ENCODE measurements around the gene ZNF503.

ZNF503 gene, protein sequence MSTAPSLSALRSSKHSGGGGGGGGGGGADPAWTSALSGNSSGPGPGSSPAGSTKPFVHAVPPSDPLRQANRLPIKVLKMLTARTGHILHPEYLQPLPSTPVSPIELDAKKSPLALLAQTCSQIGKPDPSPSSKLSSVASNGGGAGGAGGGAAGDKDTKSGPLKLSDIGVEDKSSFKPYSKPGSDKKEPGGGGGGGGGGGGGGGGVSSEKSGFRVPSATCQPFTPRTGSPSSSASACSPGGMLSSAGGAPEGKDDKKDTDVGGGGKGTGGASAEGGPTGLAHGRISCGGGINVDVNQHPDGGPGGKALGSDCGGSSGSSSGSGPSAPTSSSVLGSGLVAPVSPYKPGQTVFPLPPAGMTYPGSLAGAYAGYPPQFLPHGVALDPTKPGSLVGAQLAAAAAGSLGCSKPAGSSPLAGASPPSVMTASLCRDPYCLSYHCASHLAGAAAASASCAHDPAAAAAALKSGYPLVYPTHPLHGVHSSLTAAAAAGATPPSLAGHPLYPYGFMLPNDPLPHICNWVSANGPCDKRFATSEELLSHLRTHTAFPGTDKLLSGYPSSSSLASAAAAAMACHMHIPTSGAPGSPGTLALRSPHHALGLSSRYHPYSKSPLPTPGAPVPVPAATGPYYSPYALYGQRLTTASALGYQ

GRCh38 chr10:75401569-75402485 is at the start of gene ZNF503:
Gene ZNF503 (minus strand): TSS chr10:75401764. CDS start chr10:75401419, 345 bp downstream.
- no peak for TF ChIP-seq GATA3 (IDR thresholded peaks at IDR 0.05; ENCODE audit: low read depth, low read length)
- no peak; the same call in 1 of the 2 replicates for TF ChIP-seq GATA2 (IDR thresholded peaks at IDR 0.05; ENCODE audit: low read depth, low read length)

GRCh38 chr10:75450644-75451640 is 49.4 kb upstream of the ZNF503 start:
- TF ChIP-seq GATA3 (IDR thresholded peaks at IDR 0.05; ENCODE audit: low read depth, low read length) (no peak), GATA2 (IDR thresholded peaks at IDR 0.05; ENCODE audit: low read depth, low read length) (no peak)

DNA sequence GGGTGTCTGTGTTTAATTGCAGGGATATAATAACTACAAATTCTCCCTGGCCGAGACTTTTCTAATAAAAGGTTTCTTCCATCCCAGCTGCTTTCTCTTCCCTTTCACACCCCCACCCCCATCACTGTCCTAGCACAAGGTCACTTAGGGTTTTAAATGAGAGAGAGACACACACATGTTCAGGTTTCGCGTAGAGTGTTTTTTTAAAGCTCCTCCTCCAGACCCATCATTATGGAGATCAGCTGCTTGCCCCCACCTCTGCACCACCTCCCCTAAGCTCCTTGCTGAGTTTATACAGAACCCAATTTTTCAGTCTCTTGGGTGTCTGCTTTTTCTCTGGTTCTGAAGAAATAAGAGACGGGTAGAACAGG is 48.5 kb upstream of the ZNF503 start:
- TF ChIP-seq GATA3 (IDR thresholded peaks at IDR 0.05; ENCODE audit: low read depth, low read length) (no peak), GATA2 (IDR thresholded peaks at IDR 0.05; ENCODE audit: low read depth, low read length) (no peak)

GRCh38 chr10:75449382-75450074 is 48.0 kb upstream of the ZNF503 start:
- TF ChIP-seq GATA2 (IDR thresholded peaks at IDR 0.05; ENCODE audit: low read depth, low read length) (no peak), GATA3 (IDR thresholded peaks at IDR 0.05; ENCODE audit: low read depth, low read length) (no peak)

GRCh38 chr10:75448166-75448565 is 46.6 kb upstream of the ZNF503 start:
- TF ChIP-seq GATA2 (IDR thresholded peaks at IDR 0.05; ENCODE audit: low read depth, low read length) (no peak), GATA3 (IDR thresholded peaks at IDR 0.05; ENCODE audit: low read depth, low read length) (no peak)

DNA sequence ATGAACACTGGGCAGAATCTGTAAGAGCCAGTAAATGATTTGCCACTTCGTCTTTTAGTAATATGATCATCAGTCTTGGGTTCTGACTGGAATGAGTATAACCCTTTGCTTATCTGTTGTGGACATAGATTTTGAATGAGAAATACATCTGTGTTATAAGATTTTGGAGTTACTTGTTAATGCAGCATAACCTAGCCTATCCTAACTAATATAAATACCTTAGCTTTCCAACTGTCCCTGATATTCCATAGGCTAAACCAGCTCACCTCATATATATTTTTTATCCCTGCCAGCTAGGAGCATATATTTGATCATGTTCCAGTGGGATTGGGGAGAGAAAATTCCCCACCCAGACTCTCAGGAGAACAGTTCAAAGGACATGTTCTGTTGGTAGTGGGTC is 44.9 kb upstream of the ZNF503 start:
- TF ChIP-seq GATA2 (IDR thresholded peaks at IDR 0.05; ENCODE audit: low read depth, low read length) = no peak
- no peak for TF ChIP-seq GATA3 (IDR thresholded peaks at IDR 0.05; ENCODE audit: low read depth, low read length)

- TF ChIP-seq GATA3 (IDR thresholded peaks at IDR 0.05; ENCODE audit: low read depth, low read length) = no peak
- no peak for TF ChIP-seq GATA2 (IDR thresholded peaks at IDR 0.05; ENCODE audit: low read depth, low read length)
Measured at GRCh38 chr10:75444781-75445386, 43.3 kb upstream of the ZNF503 start.

GRCh38 chr10:75443362-75443761 is 41.8 kb upstream of the ZNF503 start:
- no peak for TF ChIP-seq GATA3 (IDR thresholded peaks at IDR 0.05; ENCODE audit: low read depth, low read length)
- TF ChIP-seq GATA2 (IDR thresholded peaks at IDR 0.05; ENCODE audit: low read depth, low read length) = no peak

DNA sequence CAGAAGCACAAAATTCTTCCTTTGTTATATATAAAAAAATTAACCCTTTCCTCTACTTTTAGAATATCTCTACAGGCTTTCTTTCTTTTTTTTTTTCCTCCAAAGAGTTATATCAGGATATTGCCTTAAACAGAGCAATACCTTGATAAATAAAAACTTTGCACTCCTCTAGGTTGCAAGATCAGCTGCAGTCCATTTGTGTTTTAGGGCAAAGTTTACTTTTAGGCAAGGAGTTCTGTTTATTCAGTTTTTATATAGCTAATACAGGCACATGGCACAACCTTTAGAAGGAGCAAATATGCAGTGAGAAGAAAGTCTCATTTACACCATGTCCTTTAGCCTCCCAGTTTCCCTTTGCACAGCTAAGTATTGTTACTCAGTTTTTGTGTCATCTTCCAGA is 40.1 kb upstream of the ZNF503 start:
- TF ChIP-seq GATA3 (IDR thresholded peaks at IDR 0.05; ENCODE audit: low read depth, low read length) = no peak
- no peak for TF ChIP-seq GATA2 (IDR thresholded peaks at IDR 0.05; ENCODE audit: low read depth, low read length)

- TF ChIP-seq GATA2 (IDR thresholded peaks at IDR 0.05; ENCODE audit: low read depth, low read length) = no peak
- no peak for TF ChIP-seq GATA3 (IDR thresholded peaks at IDR 0.05; ENCODE audit: low read depth, low read length)
Measured at GRCh38 chr10:75441196-75441595, 39.6 kb upstream of the ZNF503 start.

DNA sequence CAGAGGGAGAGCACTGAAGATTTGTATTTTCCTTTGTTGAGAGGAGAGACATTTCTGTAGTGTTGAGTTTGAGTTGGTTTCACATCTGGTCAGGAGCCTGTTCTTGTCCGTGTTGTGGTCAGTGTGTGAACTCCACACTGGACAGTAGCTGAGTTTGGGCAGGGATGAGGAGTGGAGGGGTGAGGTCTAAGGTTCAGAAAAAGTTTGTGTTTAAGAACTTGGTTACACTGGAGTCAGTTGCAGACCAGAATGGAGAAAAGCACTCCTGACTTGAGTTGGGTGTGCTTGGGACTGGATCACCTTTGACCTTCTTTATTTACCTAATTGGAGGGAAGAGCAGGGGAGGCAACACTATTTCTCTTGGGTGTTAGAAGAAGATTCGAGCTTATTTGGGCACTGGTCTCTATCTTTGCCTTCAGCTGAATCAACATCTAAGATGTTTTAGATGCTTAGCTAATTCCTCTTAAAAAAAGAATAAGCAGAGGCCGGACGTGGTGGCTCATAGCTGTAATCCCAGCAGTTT is 38.8 kb upstream of the ZNF503 start:
- TF ChIP-seq GATA2 (IDR thresholded peaks at IDR 0.05; ENCODE audit: low read depth, low read length) (no peak), GATA3 (IDR thresholded peaks at IDR 0.05; ENCODE audit: low read depth, low read length) (no peak)

- TF ChIP-seq GATA3 (IDR thresholded peaks at IDR 0.05; ENCODE audit: low read depth, low read length) = no peak
- TF ChIP-seq GATA2 (IDR thresholded peaks at IDR 0.05; ENCODE audit: low read depth, low read length) = no peak
Measured at GRCh38 chr10:75439811-75440210, 38.2 kb upstream of the ZNF503 start.
